HepG2 (cell line): ENCODE data around the gene TEKT1. TPM values are rescaled to one million over a fixed set of nuclear protein-coding genes. Genes with fewer than 3 reads are reported as not detected.

Experiments
- DMAP1 ChIP-seq: IDR thresholded peaks from 2 replicates; pipeline ENCODE4 v1.6.1; 2016
- DNMT1 ChIP-seq: sonication (generic); formaldehyde crosslinking; IDR thresholded peaks from 2 replicates; pipeline ENCODE4 v1.5.1; 2020; ENCODE audit warnings: mild to moderate bottlenecking, missing genetic modification reagents
- ELF3 ChIP-seq: IDR thresholded peaks from 2 replicates; pipeline ENCODE4 v1.6.1; 2016; ENCODE audit warnings: missing genetic modification reagents, missing compliant biosample characterization
- FOSL2 ChIP-seq: sonication (generic); formaldehyde crosslinking; IDR thresholded peaks from 2 replicates; pipeline ENCODE4 v1.4.0; 2020; ENCODE audit warnings: missing genetic modification reagents
- HCFC1 ChIP-seq: fragments of 150-350 bp; IDR thresholded peaks from 2 replicates; pipeline ENCODE4 v1.6.1; 2014; ENCODE audit warnings: low read depth, low read length
- KLF16 ChIP-seq, 2 experiments: sonication (generic) in 1 of 2; formaldehyde crosslinking in 1 of 2; IDR thresholded peaks; 2 replicates each; pipeline versions ENCODE4 v1.6.1 to v1.8.0; 2016 to 2023; ENCODE audit warnings: missing genetic modification reagents in 2 of 2, missing compliant biosample characterization in 1 of 2
- KMT2B ChIP-seq: IDR thresholded peaks from 2 replicates; pipeline ENCODE4 v1.6.1; 2016; ENCODE audit warnings: missing genetic modification reagents, missing compliant biosample characterization
- NR2C2 ChIP-seq: sonication (generic); formaldehyde crosslinking; IDR thresholded peaks from 2 replicates; pipeline ENCODE4 v1.4.0; 2020; ENCODE audit warnings: missing genetic modification reagents, mild to moderate bottlenecking, moderate library complexity, borderline replicate concordance
- PAWR ChIP-seq: sonication (generic); formaldehyde crosslinking; IDR thresholded peaks from 2 replicates; pipeline ENCODE4 v1.4.0; 2020; ENCODE audit warnings: missing genetic modification reagents, mild to moderate bottlenecking, borderline replicate concordance
- PHF21A ChIP-seq: sonication (generic); formaldehyde crosslinking; IDR thresholded peaks from 2 replicates; pipeline ENCODE4 v1.5.0; 2020; ENCODE audit warnings: mild to moderate bottlenecking, missing genetic modification reagents
- RERE ChIP-seq: IDR thresholded peaks from 2 replicates; pipeline ENCODE4 v1.6.1; 2016; ENCODE audit warnings: low read depth, missing genetic modification reagents, missing compliant biosample characterization
- SALL2 ChIP-seq: sonication (generic); formaldehyde crosslinking; IDR thresholded peaks from 2 replicates; pipeline ENCODE4 v1.8.1; 2023; ENCODE audit warnings: mild to moderate bottlenecking, missing genetic modification reagents, inconsistent platforms
- SAP130 ChIP-seq: IDR thresholded peaks from 2 replicates; pipeline ENCODE4 v1.6.1; 2016; ENCODE audit warnings: low read depth
- XBP1 ChIP-seq: sonication (generic); formaldehyde crosslinking; IDR thresholded peaks from 2 replicates; pipeline ENCODE4 v1.5.0; 2020; ENCODE audit warnings: missing genetic modification reagents
- ZFP62 ChIP-seq: sonication (generic); formaldehyde crosslinking; IDR thresholded peaks from 2 replicates; pipeline ENCODE4 v1.4.0; 2020; ENCODE audit warnings: missing genetic modification reagents
- ZNF337 ChIP-seq: sonication (generic); formaldehyde crosslinking; IDR thresholded peaks from 2 replicates; pipeline ENCODE4 v1.5.1; 2020; ENCODE audit warnings: missing genetic modification reagents, low read depth, mild to moderate bottlenecking, borderline replicate concordance
- ZNF580 ChIP-seq: IDR thresholded peaks from 2 replicates; pipeline ENCODE4 v1.6.1; 2016; ENCODE audit warnings: low read depth, borderline replicate concordance
- ZNF687 ChIP-seq: sonication (generic); formaldehyde crosslinking; IDR thresholded peaks from 2 replicates; pipeline ENCODE4 v1.5.1; 2020; ENCODE audit warnings: mild to moderate bottlenecking, missing genetic modification reagents, moderate library complexity
- ZSCAN22 ChIP-seq: sonication (generic); formaldehyde crosslinking; IDR thresholded peaks from 2 replicates; pipeline ENCODE4 v1.4.0; 2020; ENCODE audit warnings: mild to moderate bottlenecking, missing genetic modification reagents
- polyA plus RNA-seq, 8 experiments: library from polyadenylated mRNA; depleted of rRNA in 3 of 8; stranded (reverse) in 7 of 8; unstranded in 1 of 8; fragments of >200 nt; fragmentation: Illumina TruSeq in 4 of 8; extraction: Trizol in 4 of 8; gene quantifications; 2 replicates each; pipeline versions ENCODE4 v1.2.1 to v1.2.3, GENCODE V29; 2011 to 2016; ENCODE audit warnings: low read depth in 4 of 8, missing spikeins in 1 of 8, mixed read lengths in 1 of 8; ENCODE audit not compliant: insufficient read depth in 1 of 8
- total RNA-seq, 5 experiments: library from RNA; depleted of rRNA; stranded (reverse); fragments of >200 nt; fragmentation: Illumina TruSeq; extraction: Trizol; gene quantifications; 2 replicates each; pipeline ENCODE4 v1.2.3, GENCODE V29; 2016; ENCODE audit warnings: low read depth in 1 of 5

TEKT1 gene
- total and polyA plus RNA-seq, 2 of the 13 experiments (the other 11 are each of a cell fraction or from before 2014, with no cell fraction given): not detected

GRCh38 chr17:6853764-6854442 lies 22.4 kb upstream of the TEKT1 start (continued):
- TF ChIP-seq ZNF580 (0 out of 2 replicates have a peak, but pooled peaks have one; percentile 48), SAP130 (CRISPR knock-in tag) (peak; percentile 79), PHF21A (CRISPR knock-in tag) (peak; percentile 66; the same call in 1 of the 2 replicates), DMAP1 (CRISPR knock-in tag) (peak; percentile 29; the same call in 1 of the 2 replicates), ZNF337 (CRISPR knock-in tag) (no peak), ELF3 (CRISPR knock-in tag) (peak; percentile 90), KLF16 (CRISPR knock-in tag; IDR thresholded peaks at IDR 0.05) (peak in 1 of 2 experiments; percentile 56; a peak in 2 of 4 replicates), SALL2 (CRISPR knock-in tag) (peak; percentile 53; the same call in 1 of the 2 replicates), HCFC1 (no peak), XBP1 (CRISPR knock-in tag) (no peak), FOSL2 (CRISPR knock-in tag) (peak; percentile 53), NR2C2 (CRISPR knock-in tag) (peak; percentile 76), RERE (no peak), DNMT1 (CRISPR knock-in tag) (0 out of 2 replicates have a peak, but pooled peaks have one; percentile 31), ZSCAN22 (CRISPR knock-in tag) (no peak), ZNF687 (CRISPR knock-in tag) (peak; percentile 71), KMT2B (peak; percentile 51; the same call in 1 of the 2 replicates), PAWR (CRISPR knock-in tag) (no peak), ZFP62 (CRISPR knock-in tag) (no peak)
